ENCODE measurements around the gene USP21.

The USP21 gene

GRCh38 chr1:161175771-161176453, 16.6 kb downstream of the USP21 start:
- no peak for TF ChIP-seq Cebpa-rat (IDR thresholded peaks at IDR 0.05)
- peaks cover 48% of the 10 kb centered on the region for H3K4me1 ChIP-seq
- peak overlapping the region; percentile 82 for H3K4me3 ChIP-seq
- no peaks in the 10 kb centered on the region for H3K9me3 ChIP-seq
- peak overlapping the region; percentile 88 for H3K9ac ChIP-seq
- no peak overlapping the region for H3K27ac ChIP-seq
- peak overlapping the region; percentile 98 for H3K4me2 ChIP-seq
- H3K36me3 ChIP-seq, result peaks cover 53% of the 10 kb centered on the region
- peaks cover 18% of the 10 kb centered on the region; the same call in 1 of the 2 replicates for H4K20me1 ChIP-seq
- no peaks in the 10 kb centered on the region for H3K27me3 ChIP-seq

- TF ChIP-seq Cebpa-rat (IDR thresholded peaks at IDR 0.05), result no peak
- Histone ChIP-seq H3K27me3 (no peaks in the 10 kb centered on the region), H3K4me1 (peaks cover 55% of the 10 kb centered on the region), H4K20me1 (peaks cover 18% of the 10 kb centered on the region; the same call in 1 of the 2 replicates), H3K9ac (peak overlapping the region; percentile 88), H3K4me2 (peak overlapping the region; percentile 98), H3K27ac (peak overlapping the region; percentile 86), H3K36me3 (peaks cover 46% of the 10 kb centered on the region), H3K9me3 (no peaks in the 10 kb centered on the region), H3K4me3 (peak overlapping the region; percentile 82)
Measured at GRCh38 chr1:161176468-161177111, 17.3 kb downstream of the USP21 start.

- no peaks in the 10 kb centered on the region for H3K27me3 ChIP-seq
- H3K4me2 ChIP-seq, result peak within 1 kb of the TSS; percentile 98
- TF ChIP-seq Cebpa-rat (IDR thresholded peaks at IDR 0.05), result no peak
- peaks cover 39% of the 10 kb centered on the region for H3K36me3 ChIP-seq
- H3K27ac ChIP-seq, result peak within 1 kb of the TSS; percentile 86
- peak within 1 kb of the TSS; percentile 82 for H3K4me3 ChIP-seq
- peaks cover 62% of the 10 kb centered on the region for H3K4me1 ChIP-seq
- peak within 1 kb of the TSS; percentile 88 for H3K9ac ChIP-seq
- H4K20me1 ChIP-seq, result peaks cover 18% of the 10 kb centered on the region; the same call in 1 of the 2 replicates
- H3K9me3 ChIP-seq, result no peaks in the 10 kb centered on the region
Measured at GRCh38 chr1:161177112-161177935, 18.0 kb downstream of the USP21 start, which contains the start of gene B4GALT3. TSS of gene B4GALT3 (minus strand) at chr1:161177507. CDS start at chr1:161176060, 1,447 bp downstream.

- Histone ChIP-seq H3K4me3 (peak overlapping the region; percentile 82), H3K27me3 (no peaks in the 10 kb centered on the region), H3K36me3 (peaks cover 33% of the 10 kb centered on the region), H3K4me1 (peaks cover 68% of the 10 kb centered on the region), H4K20me1 (peaks cover 18% of the 10 kb centered on the region; the same call in 1 of the 2 replicates), H3K9ac (peak overlapping the region; percentile 88), H3K9me3 (no peaks in the 10 kb centered on the region), H3K27ac (peak overlapping the region; percentile 86), H3K4me2 (peak overlapping the region; percentile 98)
- no peak for TF ChIP-seq Cebpa-rat (IDR thresholded peaks at IDR 0.05)
Measured at GRCh38 chr1:161177936-161178244, 18.6 kb downstream of the USP21 start.

GRCh38 chr1:161179698-161180097, 20.4 kb downstream of the USP21 start:
- no peaks in the 10 kb centered on the region for H3K27me3 ChIP-seq
- H3K36me3 ChIP-seq, result peaks cover 15% of the 10 kb centered on the region
- H3K4me1 ChIP-seq, result peaks cover 86% of the 10 kb centered on the region
- H3K9ac ChIP-seq, result no peak overlapping the region
- H4K20me1 ChIP-seq, result peaks cover 18% of the 10 kb centered on the region; the same call in 1 of the 2 replicates
- H3K9me3 ChIP-seq, result no peaks in the 10 kb centered on the region
- no peak overlapping the region for H3K4me3 ChIP-seq
- no peak for TF ChIP-seq Cebpa-rat (IDR thresholded peaks at IDR 0.05)
- H3K27ac ChIP-seq, result no peak overlapping the region
- peak overlapping the region; percentile 98; the same call in 1 of the 2 replicates for H3K4me2 ChIP-seq

- Histone ChIP-seq H3K36me3 (peaks cover 6% of the 10 kb centered on the region), H3K27me3 (no peaks in the 10 kb centered on the region), H3K9ac (no peak overlapping the region), H3K27ac (no peak overlapping the region), H3K9me3 (no peaks in the 10 kb centered on the region), H3K4me2 (no peak overlapping the region), H3K4me1 (peaks cover 87% of the 10 kb centered on the region), H4K20me1 (peaks cover 13% of the 10 kb centered on the region; the same call in 1 of the 2 replicates), H3K4me3 (no peak overlapping the region)
- TF ChIP-seq Cebpa-rat (IDR thresholded peaks at IDR 0.05), result no peak
Measured at GRCh38 chr1:161180639-161181038, 21.3 kb downstream of the USP21 start.

- no peak overlapping the region for H3K9ac ChIP-seq
Measured at GRCh38 chr1:161182214-161182613, 22.9 kb downstream of the USP21 start.

GRCh38 chr1:161185282-161185682, 26.0 kb downstream of the USP21 start:
- H3K27ac ChIP-seq, result peak overlapping the region; percentile 92
- peak overlapping the region; percentile 59; the same call in 1 of the 2 replicates for H3K9ac ChIP-seq
- H4K20me1 ChIP-seq, result no peaks in the 10 kb centered on the region
- peak overlapping the region; percentile 45; the same call in 1 of the 2 replicates for H3K4me3 ChIP-seq
- no peaks in the 10 kb centered on the region for H3K9me3 ChIP-seq
- peaks cover 73% of the 10 kb centered on the region for H3K4me1 ChIP-seq
- no peaks in the 10 kb centered on the region for H3K36me3 ChIP-seq
- no peak for TF ChIP-seq Cebpa-rat (IDR thresholded peaks at IDR 0.05)
- H3K27me3 ChIP-seq, result no peaks in the 10 kb centered on the region
- H3K4me2 ChIP-seq, result peak overlapping the region; percentile 83

More at GRCh38 chr1:161182214-161182613, 22.9 kb downstream of the USP21 start:
- Histone ChIP-seq H3K9me3 (no peaks in the 10 kb centered on the region), H3K4me3 (no peak overlapping the region), H4K20me1 (no peaks in the 10 kb centered on the region), H3K36me3 (no peaks in the 10 kb centered on the region), H3K4me1 (peaks cover 91% of the 10 kb centered on the region), H3K4me2 (peak overlapping the region; percentile 23), H3K27me3 (no peaks in the 10 kb centered on the region), H3K27ac (peak overlapping the region; percentile 12; the same call in 1 of the 2 replicates)
- no peak for TF ChIP-seq Cebpa-rat (IDR thresholded peaks at IDR 0.05)

GRCh38 chr1:161185732-161186311, 26.5 kb downstream of the USP21 start:
- Histone ChIP-seq H3K4me2 (peak overlapping the region; percentile 83), H3K9me3 (no peaks in the 10 kb centered on the region), H3K4me1 (peaks cover 70% of the 10 kb centered on the region), H4K20me1 (no peaks in the 10 kb centered on the region), H3K36me3 (no peaks in the 10 kb centered on the region), H3K4me3 (peak overlapping the region; percentile 45; the same call in 1 of the 2 replicates), H3K9ac (peak overlapping the region; percentile 59), H3K27me3 (no peaks in the 10 kb centered on the region), H3K27ac (peak overlapping the region; percentile 92)
- TF ChIP-seq Cebpa-rat (IDR thresholded peaks at IDR 0.05), result no peak
